AG10803 (cell line): Measurements from ENCODE around the gene LRRC75B.
"Not testable (repeated sequence)": the region's sequence is repeated elsewhere in the genome, so short reads cannot be mapped to it uniquely, and the experiment has no call there.

Experiments used
- DNase-seq: peaks from one replicate; pipeline ENCODE4 v3.0.0; 2010; ENCODE audit warnings: low read depth
- H3K4me3 ChIP-seq: 2 replicates; pipeline ENCODE4 v1.5.1; 2011; ENCODE audit warnings: mild to moderate bottlenecking, low read length, control low read depth
- TF ChIP-seq, protein P1 (sequence below): conservative IDR thresholded peaks from 2 replicates; pipeline ENCODE4 v1.5.1; 2011; ENCODE audit warnings: mild to moderate bottlenecking, low read length, control low read depth, inconsistent platforms

The LRRC75B gene, protein sequence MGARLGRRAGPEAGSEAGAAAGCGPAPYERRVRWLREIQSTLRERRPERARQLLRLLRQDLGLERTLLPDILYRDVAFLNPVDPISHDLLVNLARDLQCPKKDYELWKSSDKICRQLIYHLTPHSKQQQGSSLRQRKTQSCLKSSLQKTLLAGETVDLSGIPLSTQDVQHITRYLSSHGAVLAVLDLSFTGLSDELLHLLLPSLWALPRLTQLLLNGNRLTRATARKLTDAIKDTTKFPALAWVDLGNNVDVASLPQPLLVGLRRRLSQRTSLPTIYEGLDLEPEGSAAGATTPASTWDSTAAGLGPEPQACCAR

DNA sequence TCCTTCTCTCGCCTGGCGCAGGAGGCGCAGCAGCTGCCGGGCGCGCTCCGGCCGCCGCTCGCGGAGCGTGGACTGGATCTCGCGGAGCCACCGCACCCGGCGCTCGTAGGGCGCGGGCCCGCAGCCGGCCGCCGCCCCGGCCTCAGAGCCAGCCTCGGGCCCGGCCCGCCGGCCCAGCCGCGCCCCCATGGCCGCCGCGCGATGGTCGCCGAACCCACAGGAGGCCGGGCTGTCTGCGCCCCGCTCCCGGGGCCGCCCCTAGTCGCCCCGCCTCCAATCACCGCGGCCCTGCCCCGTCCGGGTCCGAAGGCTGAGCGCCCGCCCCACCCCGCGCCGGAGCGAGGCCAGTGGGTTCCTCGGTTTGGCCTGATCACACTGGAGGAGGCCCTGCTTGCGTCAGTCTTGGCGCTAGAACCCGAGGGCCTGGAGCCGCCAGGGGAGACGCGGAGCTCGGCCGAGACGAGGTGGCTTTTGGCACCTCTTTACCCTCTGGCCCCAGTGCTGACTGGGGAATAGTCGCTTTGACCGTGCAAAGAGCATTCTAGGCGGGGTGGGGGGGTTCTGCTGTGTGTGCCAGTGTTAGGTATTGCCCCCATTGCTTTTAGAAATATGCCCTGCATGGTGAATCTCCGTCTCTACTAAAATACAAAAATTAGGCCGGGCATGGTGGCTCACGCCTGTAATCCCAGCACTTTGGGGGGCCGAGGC is at the start of gene LRRC75B:
LRRC75B (minus strand) TSS at position 223 of the 708 bp plus-strand sequence; CDS start at position 189, 34 bp downstream.
- TF ChIP-seq, protein P1, sequence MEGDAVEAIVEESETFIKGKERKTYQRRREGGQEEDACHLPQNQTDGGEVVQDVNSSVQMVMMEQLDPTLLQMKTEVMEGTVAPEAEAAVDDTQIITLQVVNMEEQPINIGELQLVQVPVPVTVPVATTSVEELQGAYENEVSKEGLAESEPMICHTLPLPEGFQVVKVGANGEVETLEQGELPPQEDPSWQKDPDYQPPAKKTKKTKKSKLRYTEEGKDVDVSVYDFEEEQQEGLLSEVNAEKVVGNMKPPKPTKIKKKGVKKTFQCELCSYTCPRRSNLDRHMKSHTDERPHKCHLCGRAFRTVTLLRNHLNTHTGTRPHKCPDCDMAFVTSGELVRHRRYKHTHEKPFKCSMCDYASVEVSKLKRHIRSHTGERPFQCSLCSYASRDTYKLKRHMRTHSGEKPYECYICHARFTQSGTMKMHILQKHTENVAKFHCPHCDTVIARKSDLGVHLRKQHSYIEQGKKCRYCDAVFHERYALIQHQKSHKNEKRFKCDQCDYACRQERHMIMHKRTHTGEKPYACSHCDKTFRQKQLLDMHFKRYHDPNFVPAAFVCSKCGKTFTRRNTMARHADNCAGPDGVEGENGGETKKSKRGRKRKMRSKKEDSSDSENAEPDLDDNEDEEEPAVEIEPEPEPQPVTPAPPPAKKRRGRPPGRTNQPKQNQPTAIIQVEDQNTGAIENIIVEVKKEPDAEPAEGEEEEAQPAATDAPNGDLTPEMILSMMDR, result no peak
- DNase-seq, result peak; percentile 87
- peak within 1 kb of the TSS; percentile 65 for H3K4me3 ChIP-seq

DNA sequence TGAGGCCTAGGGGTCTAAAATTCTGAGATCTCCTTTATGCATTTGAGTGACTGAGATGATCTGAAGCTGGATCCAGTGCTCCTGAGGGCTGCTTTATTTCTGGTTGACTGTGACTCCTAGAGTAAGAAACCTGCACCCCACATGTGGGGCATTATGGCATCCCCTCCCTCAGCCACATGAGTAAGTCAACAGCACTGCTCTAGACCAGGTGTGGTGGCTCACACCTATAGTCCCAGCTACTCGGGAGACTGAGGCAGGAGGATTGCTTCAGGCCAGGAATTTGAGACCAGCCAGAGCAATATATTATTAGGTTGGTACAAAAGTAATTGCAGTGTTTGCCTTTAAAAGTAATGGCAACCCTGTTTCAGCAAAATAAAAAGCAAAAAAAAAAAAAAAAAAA is 49.4 kb upstream of the LRRC75B start:
- H3K4me3 ChIP-seq, DNase-seq: not testable (repeated sequence)

DNA sequence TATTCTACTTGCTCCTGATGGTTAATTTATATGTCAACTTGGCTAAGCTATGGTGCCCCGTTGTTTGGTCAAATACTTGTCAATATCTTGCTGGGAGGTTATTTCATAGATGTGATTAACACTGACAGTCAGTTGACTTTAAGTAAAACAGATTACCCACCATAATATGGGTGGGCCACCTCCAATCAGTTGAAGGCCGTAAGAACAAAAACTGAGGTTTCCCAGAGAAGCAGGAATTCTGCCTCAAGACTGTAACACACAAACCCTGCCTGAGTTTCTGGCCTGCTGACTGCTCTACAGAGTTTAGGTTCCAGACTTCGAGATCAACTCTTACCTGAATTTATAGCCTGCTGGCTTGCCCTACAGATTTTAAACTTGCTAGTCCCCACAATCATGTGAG is 43.6 kb upstream of the LRRC75B start:
- H3K4me3 ChIP-seq, DNase-seq: not testable (repeated sequence)

DNA sequence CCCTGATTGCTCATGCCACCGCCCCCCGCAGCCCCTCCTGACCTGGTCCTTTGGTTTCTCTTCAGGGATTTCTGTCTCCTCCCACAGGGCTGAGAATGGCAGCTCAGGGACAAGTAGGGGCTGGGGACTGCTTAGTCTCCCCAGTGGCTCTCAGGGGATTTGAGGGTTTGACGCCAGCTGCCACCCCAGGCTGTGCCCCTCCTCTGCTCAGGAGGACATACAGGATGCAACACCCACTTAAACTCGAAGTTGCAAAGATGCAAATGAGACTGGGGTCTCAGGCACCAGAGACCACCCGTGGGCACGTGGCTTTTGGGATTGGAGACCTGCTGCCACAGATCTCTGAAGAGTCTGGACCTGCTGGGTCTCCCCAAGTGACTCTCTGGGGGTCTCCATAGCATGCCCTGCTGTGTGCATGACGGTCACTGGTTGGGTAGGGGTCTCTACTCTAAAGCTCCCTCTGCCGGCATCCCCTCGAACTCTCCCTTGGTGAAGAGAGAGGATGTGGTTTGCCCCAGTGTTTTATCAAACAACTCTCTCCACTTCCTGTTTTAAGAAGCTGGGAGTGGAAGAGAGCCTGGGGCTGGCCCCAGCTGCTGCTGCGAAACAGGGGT is 42.0 kb upstream of the LRRC75B start:
- not testable (repeated sequence) for DNase-seq, H3K4me3 ChIP-seq

DNA sequence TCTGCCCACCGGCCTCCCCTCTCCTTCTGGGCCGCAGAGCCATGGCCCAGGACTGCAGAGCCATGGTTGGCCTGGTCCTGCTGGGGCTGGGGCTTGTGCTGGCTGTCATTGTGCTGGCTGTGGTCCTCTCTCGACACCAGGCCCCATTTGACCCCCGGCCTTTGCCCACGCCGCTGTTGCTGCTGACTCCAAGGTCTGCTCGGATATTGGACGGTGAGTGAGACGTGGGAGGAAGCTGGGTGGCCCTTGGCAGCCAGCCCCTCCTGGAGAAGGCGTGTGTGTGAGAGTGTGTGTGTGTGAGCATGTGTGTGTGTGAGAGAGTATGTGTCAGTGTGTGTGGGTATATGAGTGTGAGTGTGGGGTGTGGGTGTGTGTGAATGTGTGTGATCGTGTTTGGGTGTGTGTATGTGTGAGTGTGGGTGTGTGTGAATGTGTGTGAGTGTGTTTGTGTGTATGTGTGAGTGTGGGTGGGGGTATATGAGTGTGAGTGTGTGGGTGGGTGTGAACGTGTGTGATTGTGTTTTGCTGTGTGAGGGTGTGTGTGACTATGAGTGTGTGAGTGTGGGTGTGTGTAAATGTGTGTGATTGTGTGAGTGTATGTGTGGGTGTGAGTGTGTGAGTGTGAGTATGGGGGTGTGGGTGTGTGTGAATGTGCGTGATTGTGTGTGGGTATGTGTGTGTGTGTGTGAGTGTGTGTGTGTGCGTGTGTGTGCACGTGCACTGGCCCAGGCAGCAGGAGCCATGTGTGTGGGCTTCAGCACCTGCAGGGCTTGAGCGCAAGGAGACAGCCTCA is 40.6 kb upstream of the LRRC75B start:
- not testable (repeated sequence) for DNase-seq, H3K4me3 ChIP-seq

DNA sequence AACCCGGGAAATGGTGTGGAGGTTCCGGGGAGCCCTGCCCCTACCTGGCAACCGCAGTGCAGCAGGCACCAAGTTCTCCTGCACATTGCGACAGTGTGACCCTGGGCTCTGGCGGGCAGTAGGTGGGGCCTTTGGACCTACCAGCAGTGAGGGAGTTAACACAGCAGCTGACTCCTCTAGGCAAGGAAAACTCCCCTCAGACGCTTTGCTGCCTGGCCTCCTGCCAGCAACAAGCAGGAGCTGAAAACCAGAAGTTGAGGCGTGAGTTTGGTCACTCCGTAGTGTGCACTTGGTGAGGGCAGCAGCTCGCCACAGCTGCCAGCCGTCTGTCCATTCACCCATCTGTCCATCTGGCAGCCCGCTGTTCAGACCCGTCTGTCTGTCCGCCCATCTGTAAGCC is 39.8 kb upstream of the LRRC75B start:
- not testable (repeated sequence) for H3K4me3 ChIP-seq, DNase-seq

DNA sequence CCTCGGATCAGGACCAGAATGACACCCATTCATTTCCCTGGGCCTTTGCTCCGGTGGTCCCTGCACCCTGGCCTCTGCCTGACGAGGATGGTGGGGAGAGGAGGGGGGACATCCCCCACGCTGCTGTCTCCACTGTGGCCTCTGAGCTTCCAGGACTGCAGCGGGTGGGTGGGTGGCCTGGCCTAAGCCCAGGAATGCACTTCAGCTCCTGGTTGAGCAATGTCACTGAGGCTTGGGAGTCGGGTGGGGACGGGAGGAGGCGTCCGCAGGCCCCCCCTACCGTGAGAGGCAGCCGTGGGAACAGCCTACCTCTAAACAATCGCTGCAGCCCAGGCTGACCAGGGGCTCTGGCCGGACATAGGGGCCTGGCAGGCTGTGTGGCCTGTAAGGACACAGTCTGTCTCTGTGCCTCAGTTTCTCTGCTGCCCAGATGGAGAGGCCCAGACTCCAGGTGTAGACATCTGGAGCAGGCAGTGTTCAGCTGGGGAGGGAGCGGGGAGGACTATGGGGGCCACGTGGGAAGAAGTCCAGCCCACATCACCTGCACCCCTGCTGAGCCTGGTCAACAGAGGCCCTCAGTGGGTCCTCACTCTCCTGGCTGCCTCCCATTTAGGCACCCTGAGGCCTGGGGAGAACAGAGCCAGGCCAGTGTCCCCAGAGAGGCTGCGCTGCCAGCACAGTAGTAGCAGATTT is 38.7 kb upstream of the LRRC75B start:
- not testable (repeated sequence) for H3K4me3 ChIP-seq, DNase-seq

DNA sequence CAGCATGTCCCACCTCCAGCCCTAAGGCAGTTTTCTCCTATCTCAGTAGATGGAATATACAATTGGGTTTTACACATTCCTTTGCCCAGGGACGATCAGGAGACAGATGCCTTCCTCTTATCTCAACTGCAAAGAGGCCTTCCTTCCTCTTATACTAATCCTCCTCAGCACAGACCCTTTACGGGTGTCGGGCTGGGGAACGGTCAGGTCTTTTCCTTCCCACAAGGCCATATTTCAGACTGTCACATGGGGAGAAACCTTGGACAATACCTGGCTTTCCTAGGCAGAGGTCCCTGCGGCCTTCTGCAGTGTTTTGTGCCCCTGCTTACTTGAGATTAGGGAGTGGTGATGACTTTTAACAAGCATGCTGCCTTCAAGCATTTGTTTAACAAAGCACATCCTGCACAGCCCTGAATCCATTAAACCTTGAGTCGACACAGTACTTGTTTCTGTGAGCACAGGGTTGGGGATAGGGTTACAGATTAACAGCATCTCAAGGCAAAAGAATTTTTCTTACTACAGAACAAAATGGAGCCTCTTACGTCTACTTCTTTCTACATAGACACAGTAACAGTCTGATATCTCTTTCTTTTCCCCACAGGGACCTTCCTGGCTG is 38.0 kb upstream of the LRRC75B start:
- not testable (repeated sequence) for H3K4me3 ChIP-seq, DNase-seq

DNA sequence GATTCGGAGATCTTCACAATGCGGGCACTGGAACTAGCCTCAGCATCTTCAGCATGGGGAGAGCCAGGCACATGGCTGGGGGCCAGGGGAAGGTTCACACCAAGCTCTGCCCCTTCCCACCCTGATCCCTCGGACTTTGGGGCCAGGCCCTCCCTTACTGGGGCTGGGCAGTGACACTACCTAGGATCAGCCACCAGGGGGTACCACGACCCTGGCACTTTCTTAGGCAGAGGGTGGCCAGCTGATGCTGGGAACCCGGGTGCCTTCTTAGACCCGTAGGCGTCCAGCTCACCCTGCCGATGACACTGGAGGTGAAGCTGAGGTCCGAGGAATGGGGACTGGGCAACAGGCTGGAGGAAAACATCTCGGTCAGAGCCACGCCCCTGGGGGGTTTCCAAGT is 36.2 kb upstream of the LRRC75B start:
- H3K4me3 ChIP-seq, result not testable (repeated sequence)
- TF ChIP-seq, protein P1, result peak; percentile 34

DNA sequence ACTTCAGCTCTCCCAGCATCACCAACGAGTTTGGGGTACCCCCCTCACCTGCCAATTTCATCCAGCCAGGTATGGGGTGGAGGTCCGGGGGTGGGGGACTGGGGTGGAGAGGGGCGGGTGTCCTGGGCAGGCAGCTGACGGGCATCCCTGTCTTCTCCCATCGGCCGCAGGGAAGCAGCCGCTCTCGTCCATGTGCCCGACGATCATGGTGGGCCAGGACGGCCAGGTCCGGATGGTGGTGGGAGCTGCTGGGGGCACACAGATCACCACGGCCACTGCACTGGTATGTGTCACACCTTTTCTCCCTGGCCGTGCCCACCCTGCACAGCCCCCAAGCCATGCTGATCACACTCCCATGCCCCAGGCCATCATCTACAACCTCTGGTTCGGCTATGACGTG is 35.0 kb upstream of the LRRC75B start:
- not testable (repeated sequence) for DNase-seq, H3K4me3 ChIP-seq

More for the DNA sequence above, 36.2 kb upstream of the LRRC75B start:
- peak; percentile 1 for DNase-seq

DNA sequence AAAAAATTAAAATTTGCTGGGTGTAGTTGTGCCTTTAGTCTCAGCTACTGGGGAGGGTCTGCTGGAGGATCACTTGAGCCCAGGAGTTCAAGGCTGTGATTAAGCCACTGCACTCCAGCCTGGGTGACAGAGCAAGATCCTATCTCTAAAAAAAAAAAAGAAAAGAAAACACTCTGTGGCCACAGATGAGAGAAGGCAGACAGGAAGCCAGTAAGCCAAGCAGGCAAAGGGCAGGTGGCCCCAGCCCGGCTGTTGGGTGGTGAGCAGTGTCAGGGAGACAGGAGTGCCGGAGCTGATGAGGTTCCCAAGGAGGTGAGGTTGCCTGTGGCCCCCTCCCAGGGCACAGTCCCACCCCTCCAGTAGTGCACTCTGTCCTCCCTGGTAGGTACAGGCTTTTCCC is 29.7 kb upstream of the LRRC75B start:
- not testable (repeated sequence) for H3K4me3 ChIP-seq, DNase-seq

DNA sequence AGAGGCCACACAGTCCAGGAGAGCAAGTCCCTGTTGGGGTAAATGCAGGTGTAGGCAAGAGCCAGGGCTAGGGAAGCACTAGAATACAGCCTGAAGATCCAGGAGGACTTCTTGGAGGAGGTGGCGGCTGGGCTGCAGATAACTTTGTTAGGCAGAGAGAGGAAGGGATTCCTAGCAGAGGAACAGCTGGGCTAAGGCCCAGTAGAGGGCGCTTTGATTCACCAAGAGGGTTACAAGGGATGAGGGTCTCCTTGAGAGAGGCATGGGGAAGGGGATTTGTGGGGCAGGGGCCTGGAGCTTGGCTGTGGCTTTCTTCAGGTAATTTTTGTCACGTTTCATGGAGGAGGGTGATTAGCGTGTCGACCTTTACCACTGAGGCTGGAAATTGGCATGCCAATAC is 28.4 kb upstream of the LRRC75B start:
- H3K4me3 ChIP-seq, DNase-seq: not testable (repeated sequence)

DNA sequence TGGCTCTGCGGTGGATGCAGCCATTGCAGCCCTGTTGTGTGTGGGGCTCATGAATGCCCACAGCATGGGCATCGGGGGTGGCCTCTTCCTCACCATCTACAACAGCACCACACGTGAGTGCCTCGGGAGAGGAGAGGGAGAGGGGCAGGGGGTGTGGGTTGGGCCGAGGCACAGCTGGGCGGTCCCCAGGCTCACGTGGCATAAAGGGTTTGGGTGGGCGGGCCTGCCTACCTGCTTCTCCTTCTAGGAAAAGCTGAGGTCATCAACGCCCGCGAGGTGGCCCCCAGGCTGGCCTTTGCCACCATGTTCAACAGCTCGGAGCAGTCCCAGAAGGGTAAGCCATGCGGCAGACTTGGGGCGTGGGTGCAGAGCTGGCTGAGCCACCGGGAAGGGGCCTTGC is 21.9 kb upstream of the LRRC75B start:
- not testable (repeated sequence) for DNase-seq, H3K4me3 ChIP-seq

DNA sequence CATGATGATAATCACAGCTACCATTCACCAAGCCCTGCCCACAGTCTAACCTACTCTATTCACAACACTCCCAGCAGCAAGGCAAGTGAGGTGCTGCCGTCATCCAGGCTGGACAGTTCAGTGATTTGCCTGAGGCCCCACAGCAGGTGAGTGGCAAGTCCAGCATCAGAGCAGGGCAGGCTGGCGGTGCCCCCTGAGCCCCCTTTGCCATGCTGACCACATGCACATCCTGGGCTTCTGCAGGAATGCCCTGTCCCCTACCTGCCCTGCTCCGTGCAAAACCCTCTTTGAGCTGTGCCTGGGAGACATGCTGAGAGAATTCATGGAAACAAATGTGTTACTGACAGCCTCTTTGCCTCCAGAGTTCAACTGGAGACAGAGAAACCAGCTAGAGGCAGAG is 17.0 kb upstream of the LRRC75B start:
- DNase-seq, H3K4me3 ChIP-seq: not testable (repeated sequence)

DNA sequence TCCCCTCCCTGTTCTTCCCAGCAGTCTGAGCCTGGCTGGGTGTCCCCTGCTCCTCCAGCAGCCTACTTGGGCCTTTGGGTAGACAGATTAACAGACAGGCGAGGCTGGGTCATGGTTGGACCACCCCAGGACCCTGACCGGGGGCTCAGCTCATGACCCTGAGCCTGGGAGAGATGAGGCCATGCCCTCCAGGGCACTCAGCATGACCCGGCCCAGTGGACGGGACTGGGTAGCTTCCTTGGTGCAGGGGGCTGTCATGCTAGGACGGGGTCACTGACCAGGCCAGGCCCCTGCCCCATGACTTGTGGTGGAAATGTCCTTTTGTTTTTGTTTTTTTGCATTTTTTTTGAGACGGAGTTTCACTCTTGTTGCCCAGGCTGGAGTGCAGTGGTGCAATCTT is 15.5 kb upstream of the LRRC75B start:
- not testable (repeated sequence) for H3K4me3 ChIP-seq, DNase-seq
